H9 (cell line): Measurements from ENCODE around the gene SCIN. TPM values are rescaled to one million over a fixed set of nuclear protein-coding genes. Genes with fewer than 3 reads are reported as not detected.

ENCODE experiments used
- DNase-seq: peaks from one replicate; pipeline ENCODE4 v3.0.0-alpha.2; 2017
- H2AFZ ChIP-seq: one replicate; pipeline ENCODE4 v1.6.1; 2013; ENCODE audit warnings: mild to moderate bottlenecking, low read length, control low read depth, moderate library complexity
- H2AK5ac ChIP-seq: 2 replicates; pipeline ENCODE4 v1.6.1; 2013; ENCODE audit warnings: low read length, control low read depth, mixed read lengths; ENCODE audit not compliant: insufficient read length
- H2BK120ac ChIP-seq: one replicate; pipeline ENCODE4 v1.6.1; 2013; ENCODE audit warnings: low read depth, mild to moderate bottlenecking, low read length, control low read depth, inconsistent platforms; ENCODE audit not compliant: poor library complexity, severe bottlenecking
- H2BK12ac ChIP-seq: 2 replicates; pipeline ENCODE4 v1.6.1; 2013; ENCODE audit warnings: low read length, control low read depth, mixed read lengths, low read depth; ENCODE audit not compliant: insufficient read length
- H2BK15ac ChIP-seq: 2 replicates; pipeline ENCODE4 v1.6.1; 2013; ENCODE audit warnings: low read depth, low read length, control low read depth
- H2BK20ac ChIP-seq: one replicate; pipeline ENCODE4 v1.6.1; 2013; ENCODE audit warnings: low read depth, mild to moderate bottlenecking, low read length, control low read depth, inconsistent platforms; ENCODE audit not compliant: poor library complexity, severe bottlenecking
- H2BK5ac ChIP-seq: 2 replicates; pipeline ENCODE4 v1.6.1; 2013; ENCODE audit warnings: low read length, control low read depth, mixed read lengths; ENCODE audit not compliant: insufficient read length
- H3K14ac ChIP-seq: 2 replicates; pipeline ENCODE4 v1.6.1; 2013; ENCODE audit warnings: low read length, control low read depth; ENCODE audit not compliant: insufficient read depth
- H3K18ac ChIP-seq: 2 replicates; pipeline ENCODE4 v1.6.1; 2013; ENCODE audit warnings: low read depth, mild to moderate bottlenecking, mixed read lengths, low read length, control low read depth; ENCODE audit not compliant: insufficient read length
- H3K23ac ChIP-seq: 2 replicates; pipeline ENCODE4 v1.6.1; 2013; ENCODE audit warnings: low read length, control low read depth, mixed read lengths, low read depth; ENCODE audit not compliant: insufficient read length
- H3K23me2 ChIP-seq: 2 replicates; pipeline ENCODE4 v1.6.1; 2013; ENCODE audit warnings: low read depth, mild to moderate bottlenecking, mixed read lengths, low read length, control low read depth; ENCODE audit not compliant: insufficient read length, poor library complexity, severe bottlenecking
- H3K27ac ChIP-seq: 2 replicates; pipeline ENCODE4 v1.5.1; 2013; ENCODE audit warnings: low read length, control low read depth, mixed read lengths, low read depth; ENCODE audit not compliant: insufficient read length
- H3K27me3 ChIP-seq: 2 replicates; pipeline ENCODE4 v1.6.1; 2013; ENCODE audit warnings: low read length, control low read depth, inconsistent platforms; ENCODE audit not compliant: insufficient read depth
- H3K4ac ChIP-seq: 2 replicates; pipeline ENCODE4 v1.6.1; 2013; ENCODE audit warnings: low read depth, mild to moderate bottlenecking, control low read depth, inconsistent platforms, low read length, moderate library complexity
- H3K4me1 ChIP-seq: 2 replicates; pipeline ENCODE4 v1.6.1; 2013; ENCODE audit warnings: low read length, control low read depth, inconsistent platforms; ENCODE audit not compliant: insufficient read depth
- H3K4me2 ChIP-seq: 2 replicates; pipeline ENCODE4 v1.6.1; 2013; ENCODE audit warnings: low read length, control low read depth, mixed read lengths; ENCODE audit not compliant: insufficient read length, insufficient read depth
- H3K56ac ChIP-seq: 2 replicates; pipeline ENCODE4 v1.6.1; 2013; ENCODE audit warnings: low read depth, mild to moderate bottlenecking, mixed read lengths, low read length, control low read depth; ENCODE audit not compliant: insufficient read length
- H3K79me1 ChIP-seq: 2 replicates; pipeline ENCODE4 v1.6.1; 2013; ENCODE audit warnings: low read depth, mild to moderate bottlenecking, moderate library complexity, low read length, control low read depth, inconsistent platforms; ENCODE audit not compliant: insufficient read depth, poor library complexity, severe bottlenecking
- H3K79me2 ChIP-seq: 2 replicates; pipeline ENCODE4 v1.6.1; 2013; ENCODE audit warnings: low read length, control low read depth, inconsistent platforms; ENCODE audit not compliant: insufficient read depth
- H3K9ac ChIP-seq: 2 replicates; pipeline ENCODE4 v1.6.1; 2013; ENCODE audit warnings: low read length, control low read depth, mixed read lengths; ENCODE audit not compliant: insufficient read length; ENCODE audit errors: extremely low read depth
- H3K9me3 ChIP-seq: one replicate; pipeline ENCODE4 v1.6.1; 2013; ENCODE audit warnings: low read depth, low read length, inconsistent platforms; ENCODE audit not compliant: control insufficient read depth
- H3T11ph ChIP-seq: one replicate; pipeline ENCODE4 v1.6.1; 2013; ENCODE audit warnings: mild to moderate bottlenecking, low read length, control low read depth, inconsistent platforms
- H4K20me1 ChIP-seq: one replicate; pipeline ENCODE4 v1.6.1; 2013; ENCODE audit not compliant: control insufficient read depth, insufficient read length, insufficient read depth
- H4K5ac ChIP-seq: 2 replicates; pipeline ENCODE4 v1.6.1; 2013; ENCODE audit warnings: low read depth, mild to moderate bottlenecking, mixed read lengths, low read length, control low read depth; ENCODE audit not compliant: insufficient read length
- H4K8ac ChIP-seq: replicated peaks from 2 replicates; pipeline ENCODE4 v1.6.1; 2013; ENCODE audit warnings: low read length, control low read depth, mixed read lengths, low read depth; ENCODE audit not compliant: insufficient read length
- H4K91ac ChIP-seq: 2 replicates; pipeline ENCODE4 v1.6.1; 2013; ENCODE audit warnings: low read depth, mild to moderate bottlenecking, moderate library complexity, mixed read lengths, low read length, control low read depth; ENCODE audit not compliant: insufficient read length
- H3K27ac Mint-ChIP-seq, 3 experiments: 2 replicates in 2 of 3; 3 replicates in 1 of 3; pipeline ENCODE4 v1.8.0; 2020 to 2021; ENCODE audit warnings: mixed read lengths in 3 of 3, mild to moderate bottlenecking in 1 of 3, moderate library complexity in 1 of 3
- H3K27me3 Mint-ChIP-seq: 2 replicates; pipeline ENCODE4 v1.8.0; 2021; ENCODE audit warnings: low read depth, mild to moderate bottlenecking, moderate library complexity, mixed read lengths
- H3K36me3 Mint-ChIP-seq, 3 experiments: 2 replicates in 2 of 3; 3 replicates in 1 of 3; pipeline ENCODE4 v1.8.0; 2020 to 2021; ENCODE audit warnings: low read depth in 3 of 3, mixed read lengths in 3 of 3; ENCODE audit not compliant: insufficient read depth in 1 of 3
- H3K4me1 Mint-ChIP-seq, 2 experiments: 2 replicates each; pipeline ENCODE4 v1.8.0; 2020; ENCODE audit warnings: mixed read lengths in 2 of 2
- H3K4me3 Mint-ChIP-seq, 2 experiments: 2 replicates in 1 of 2; 3 replicates in 1 of 2; pipeline ENCODE4 v1.8.0; 2020 to 2021; ENCODE audit warnings: mild to moderate bottlenecking in 2 of 2, mixed read lengths in 2 of 2, moderate library complexity in 1 of 2
- H3K9me3 Mint-ChIP-seq, 2 experiments: 2 replicates in 1 of 2; 3 replicates in 1 of 2; pipeline ENCODE4 v1.8.0; 2020; ENCODE audit warnings: mild to moderate bottlenecking in 2 of 2, mixed read lengths in 2 of 2, moderate library complexity in 1 of 2
- CTCF ChIP-seq: fragments of 200-600 bp; sonication (generic); conservative IDR thresholded peaks from 3 replicates; pipeline ENCODE4 v1.8.0; 2021; ENCODE audit warnings: antibody characterized with exemption, mild to moderate bottlenecking
- WGBS: extraction: QIAGEN DNeasy Blood & Tissue Kit; methylation state at CpG from one replicate; pipeline ENCODE4 v1.1.7; 2013; ENCODE audit warnings: missing lambda C conversion rate, low lambda C conversion rate, mixed read lengths; ENCODE audit not compliant: insufficient read length; ENCODE audit errors: extremely low coverage; 5-methylcytosine and 5-hydroxymethylcytosine counted together
- total RNA-seq: library from RNA; stranded (reverse); gene quantifications from 2 replicates; pipeline ENCODE4 v1.2.1, GENCODE V29; 2021

Gene SCIN
- total RNA-seq, 1 experiment from 2014 or later, result 0.44 TPM

- Histone ChIP-seq H3K9me3 (no peaks in the 10 kb centered on the region), H3K9ac (no peak overlapping the region), H2AFZ (no peak overlapping the region), H3K4me2 (no peak overlapping the region), H3K79me1 (no peaks in the 10 kb centered on the region), H3K14ac (no peak overlapping the region), H3K4ac (no peak overlapping the region), H3K79me2 (no peaks in the 10 kb centered on the region), H4K8ac (no peak overlapping the region), H2BK5ac (no peak overlapping the region), H4K91ac (no peak overlapping the region), H3K27me3 (no peaks in the 10 kb centered on the region; the same call in 1 of the 2 replicates), H3K23me2 (no peaks in the 10 kb centered on the region), H3T11ph (no peak overlapping the region), H3K27ac (no peak overlapping the region), H4K20me1 (no peaks in the 10 kb centered on the region), H2AK5ac (no peak overlapping the region), H2BK12ac (no peak overlapping the region), H2BK120ac (no peak overlapping the region), H4K5ac (no peak overlapping the region), H3K18ac (no peak overlapping the region), H3K4me1 (peaks cover 2% of the 10 kb centered on the region; the same call in 1 of the 2 replicates), H3K56ac (no peak overlapping the region), H2BK20ac (no peak overlapping the region), H3K23ac (no peak overlapping the region), H2BK15ac (no peak overlapping the region)
- Mint-ChIP-seq H3K4me1 (peaks cover 0 to 2% of the 10 kb centered on the region in 2 experiments; a peak in 1 of 4 replicates), H3K4me3 (no peak overlapping the region), H3K27me3 (no peaks in the 10 kb centered on the region), H3K9me3 (no peaks in the 10 kb centered on the region), H3K27ac (no peak overlapping the region), H3K36me3 (no peaks in the 10 kb centered on the region)
- DNase-seq, result no peak
- no peak for TF ChIP-seq CTCF
- WGBS, result no CpG with 5 or more reads among the region's 3 CpGs
Observed at GRCh38 chr7:12641196-12641595, 70.7 kb downstream of the SCIN start.
